ENCODE data around the gene CLIP3.
"Not testable (repeated sequence)": the region's sequence is repeated elsewhere in the genome, so short reads cannot be mapped to it uniquely, and the experiment has no call there.

The CLIP3 gene

GRCh38 chr19:35986664-35987570 lies 45.8 kb downstream of the CLIP3 start:
- DNase-seq (ENCODE audit: insufficient read length, low spot score), result no peak
- no peak for TF ChIP-seq POLR2A (IDR thresholded peaks at IDR 0.05; ENCODE audit: low read depth, low read length)
- no peak for FAIRE-seq

DNA sequence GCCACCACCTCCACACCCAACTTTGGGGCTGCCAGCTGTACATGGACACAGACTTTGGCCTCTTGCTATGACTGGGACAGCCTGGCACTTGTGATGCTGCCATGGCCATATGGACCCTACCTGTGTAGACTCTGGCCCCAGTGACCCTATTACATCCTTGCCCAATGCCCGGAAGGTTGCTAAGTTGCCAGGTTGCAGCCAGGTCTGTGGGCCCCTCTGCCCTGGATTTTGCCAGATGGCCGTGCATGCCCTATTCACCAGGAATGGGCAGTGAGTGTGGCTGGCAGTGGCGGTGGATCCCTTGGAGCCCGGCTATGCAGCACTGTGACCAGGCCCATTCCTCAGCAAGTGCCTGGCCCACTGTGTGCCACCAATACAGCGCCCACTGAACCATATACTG lies 46.6 kb downstream of the CLIP3 start:
- DNase-seq (ENCODE audit: insufficient read length, low spot score), result no peak
- no peak for FAIRE-seq
- no peak for TF ChIP-seq POLR2A (IDR thresholded peaks at IDR 0.05; ENCODE audit: low read depth, low read length)

DNA sequence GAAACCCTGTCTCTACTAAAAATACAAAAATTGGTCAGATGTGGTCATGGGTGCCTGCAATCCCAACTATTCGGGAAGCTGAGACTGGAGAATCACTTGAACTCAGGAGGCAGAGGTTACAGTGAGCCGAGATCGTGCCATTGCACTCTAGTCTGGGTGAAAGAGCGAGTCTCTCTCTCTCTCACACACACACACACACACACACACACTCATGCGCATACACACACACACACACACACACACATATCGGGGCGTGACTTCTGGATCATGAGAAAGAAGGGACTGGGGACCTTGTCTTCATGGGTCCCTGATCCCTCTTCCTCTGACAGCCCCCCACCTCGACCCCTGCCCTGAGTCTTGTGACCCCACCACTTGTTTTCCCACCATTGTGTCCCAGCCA lies 49.5 kb downstream of the CLIP3 start:
- no peak for DNase-seq (ENCODE audit: insufficient read length, low spot score)
- TF ChIP-seq POLR2A (IDR thresholded peaks at IDR 0.05; ENCODE audit: low read depth, low read length), result no peak
- no peak for FAIRE-seq

GRCh38 chr19:35980997-35981396 lies 51.7 kb downstream of the CLIP3 start:
- FAIRE-seq; DNase-seq (ENCODE audit: insufficient read length, low spot score): not testable (repeated sequence)

GRCh38 chr19:35978832-35979365 lies 53.8 kb downstream of the CLIP3 start:
- FAIRE-seq (no peak), DNase-seq (ENCODE audit: insufficient read length, low spot score) (no peak)
- TF ChIP-seq POLR2A (IDR thresholded peaks at IDR 0.05; ENCODE audit: low read depth, low read length), result no peak

GRCh38 chr19:35978271-35978670 lies 54.4 kb downstream of the CLIP3 start:
- TF ChIP-seq POLR2A (IDR thresholded peaks at IDR 0.05; ENCODE audit: low read depth, low read length), result no peak
- no peak for FAIRE-seq
- DNase-seq (ENCODE audit: insufficient read length, low spot score), result no peak

GRCh38 chr19:35977446-35978222 lies 55.0 kb downstream of the CLIP3 start:
- no peak for TF ChIP-seq POLR2A (IDR thresholded peaks at IDR 0.05; ENCODE audit: low read depth, low read length)
- DNase-seq (ENCODE audit: insufficient read length, low spot score), result no peak
- FAIRE-seq, result no peak

DNA sequence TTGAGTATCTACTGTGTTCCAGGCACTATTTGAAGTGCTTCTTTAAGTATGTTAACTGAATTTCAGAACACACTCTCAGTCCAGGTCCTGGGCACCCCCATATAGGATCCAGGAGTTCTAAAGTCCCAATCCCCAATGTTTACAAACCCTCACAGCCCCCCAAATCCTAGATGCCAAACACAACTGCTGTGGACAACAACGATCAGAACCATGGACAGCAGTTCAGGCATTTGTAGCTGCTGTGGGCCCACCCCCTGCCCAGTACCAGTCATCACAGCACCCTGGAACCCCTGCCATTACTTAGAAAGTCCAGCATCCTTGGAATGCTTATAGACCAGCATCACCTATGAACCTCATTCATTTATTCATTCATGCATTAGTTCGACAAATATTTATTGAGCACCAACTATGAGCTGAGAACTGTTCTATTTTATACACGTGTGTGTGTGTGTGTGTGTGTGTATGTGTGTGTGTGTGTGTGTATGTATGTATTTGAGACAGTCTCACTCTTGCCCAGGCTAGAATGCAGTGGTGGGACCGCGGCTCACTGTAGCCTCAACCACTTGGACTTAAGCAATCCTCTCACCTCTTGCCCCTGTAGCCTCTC lies 57.0 kb downstream of the CLIP3 start:
- DNase-seq (ENCODE audit: insufficient read length, low spot score) (peak; percentile 50), FAIRE-seq (no peak)
- TF ChIP-seq POLR2A (IDR thresholded peaks at IDR 0.05; ENCODE audit: low read depth, low read length), result no peak

DNA sequence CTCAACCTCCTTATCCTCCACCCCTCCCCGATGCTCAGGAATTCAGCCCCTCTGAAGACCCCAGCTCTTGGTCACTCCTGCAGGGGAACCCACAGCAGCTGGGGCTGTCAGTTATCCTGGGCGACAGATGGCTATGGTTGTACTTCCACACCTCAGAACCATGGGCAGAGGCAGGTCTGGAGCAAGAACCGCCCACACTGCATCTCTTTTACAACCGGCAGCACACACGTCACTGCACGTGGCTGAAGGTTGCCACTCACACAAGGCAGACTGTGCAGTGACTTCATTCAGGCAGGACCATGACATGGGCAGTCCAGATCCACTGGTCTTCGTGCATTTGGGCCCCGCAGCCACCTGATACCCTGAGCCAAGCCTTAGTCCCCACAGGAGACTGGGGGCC lies 59.2 kb downstream of the CLIP3 start:
- TF ChIP-seq POLR2A (IDR thresholded peaks at IDR 0.05; ENCODE audit: low read depth, low read length), result no peak
- DNase-seq (ENCODE audit: insufficient read length, low spot score), result no peak
- FAIRE-seq, result no peak

GRCh38 chr19:35966771-35967170 lies 65.9 kb downstream of the CLIP3 start:
- TF ChIP-seq POLR2A (IDR thresholded peaks at IDR 0.05; ENCODE audit: low read depth, low read length), result no peak
- DNase-seq (ENCODE audit: insufficient read length, low spot score), result no peak
- FAIRE-seq, result no peak
